Aorta (tissue), 5 donors: ENCODE measurements around the gene TMTC1. TPM values are rescaled to one million over a fixed set of nuclear protein-coding genes. Genes with fewer than 3 reads are reported as not detected.

Experiments
- ATAC-seq: fragments of 200-7000 bp; cut with Tn5 transposase; one replicate; pipeline ENCODE4 v1.9.1; 2022; ENCODE audit warnings: moderate library complexity; ENCODE audit not compliant: low FRiP score
- DNase-seq, 2 donors: peaks; one replicate each; pipeline ENCODE4 v3.0.0-alpha.2; 2020
- H3K27ac ChIP-seq, 2 donors: one replicate each; pipeline ENCODE4 v1.5.1; 2013; ENCODE audit warnings: low read length in 2 of 2, mild to moderate bottlenecking in 2 of 2, moderate library complexity in 2 of 2, control low read depth in 1 of 2, inconsistent platforms in 1 of 2, low read depth in 1 of 2
- H3K27me3 ChIP-seq, 2 donors: one replicate each; pipeline ENCODE4 v1.6.1; 2013; ENCODE audit warnings: control low read depth in 1 of 2, low read length in 1 of 2, mild to moderate bottlenecking in 1 of 2, moderate library complexity in 1 of 2; ENCODE audit not compliant: insufficient read depth in 2 of 2, control insufficient read depth in 1 of 2
- H3K36me3 ChIP-seq, 2 donors: one replicate each; pipeline ENCODE4 v1.6.1; 2013; ENCODE audit warnings: control low read depth in 1 of 2, low read length in 1 of 2, mild to moderate bottlenecking in 1 of 2; ENCODE audit not compliant: insufficient read depth in 2 of 2, control insufficient read depth in 1 of 2
- H3K4me1 ChIP-seq, 2 donors: one replicate each; pipeline ENCODE4 v1.6.1; 2013; ENCODE audit warnings: low read length in 2 of 2, control low read depth in 1 of 2, mild to moderate bottlenecking in 1 of 2, moderate library complexity in 1 of 2; ENCODE audit not compliant: insufficient read depth in 2 of 2, control insufficient read depth in 1 of 2
- H3K4me3 ChIP-seq, 2 donors: one replicate each; pipeline ENCODE4 v1.5.1; 2013; ENCODE audit warnings: low read length in 2 of 2, control low read depth in 1 of 2, mild to moderate bottlenecking in 1 of 2
- H3K9me3 ChIP-seq: one replicate; pipeline ENCODE4 v1.6.1; 2013; ENCODE audit warnings: mild to moderate bottlenecking, low read length; ENCODE audit not compliant: control insufficient read depth
- WGBS, 2 donors: extraction: QIAGEN DNeasy Blood & Tissue Kit; methylation state at CpG; one replicate each; pipeline ENCODE4 v1.1.7; 2013; 5-methylcytosine and 5-hydroxymethylcytosine counted together
- intact Hi-C, 2 donors: fragments of 100-400 bp; cut with DNase I; formaldehyde crosslinking; loops; one replicate each; pipeline versions ENCODE4 v1.14.2 to v1.15.0; 2022
- polyA plus RNA-seq, 2 donors: library from polyadenylated mRNA; stranded (reverse); fragments of 200-250 nt; gene quantifications; one replicate each; pipeline ENCODE4 v1.2.3, GENCODE V29; 2013
- total RNA-seq, 2 donors: library from RNA; stranded (reverse); fragmentation: NEBNext Ultra II Directional; extraction: Animal tissue kit (Norgen Biotek cat#: 25700); gene quantifications; one replicate each; pipeline ENCODE4 v1.2.1, GENCODE V29; 2021
- donor health status: healthy with polysubstance abuse.
- donor health status: Bipolar disorder and iron deficiency.
- donor health status: DM: no; HTN: no; CAD: no.
- donor health status: DM: no; HTN: no; CAD: no.
- donor health status: DM: yes; HTN: yes; CAD: no.

Gene TMTC1
- total and polyA plus RNA-seq, 4 donors = 12.8 to 84.6 (median 46.7) TPM

GRCh38 chr12:29534935-29535334 is 248.8 kb downstream of the TMTC1 start:
- peak; percentile 26 for ATAC-seq

GRCh38 chr12:29533815-29534489 is 249.8 kb downstream of the TMTC1 start:
- no peaks in the 10 kb centered on the region for H3K4me1 ChIP-seq
- DNase-seq = no peak
- no peak overlapping the region for H3K4me3 ChIP-seq
- no peak overlapping the region for H3K27ac ChIP-seq
- H3K9me3 ChIP-seq = no peaks in the 10 kb centered on the region
- WGBS, 2 donors = 45 to 56% methylated on average over 4 of the region's 4 CpGs
- peaks cover 0 to 3% of the 10 kb centered on the region in 2 donors for H3K36me3 ChIP-seq
- intact Hi-C loops = no loop called here
- no peaks in the 10 kb centered on the region for H3K27me3 ChIP-seq
- no peak for ATAC-seq

More at GRCh38 chr12:29534935-29535334, 248.8 kb downstream of the TMTC1 start:
- Histone ChIP-seq H3K4me1 (no peaks in the 10 kb centered on the region), H3K36me3 (peaks cover 0 to 3% of the 10 kb centered on the region in 2 donors), H3K27me3 (no peaks in the 10 kb centered on the region), H3K27ac (no peak overlapping the region), H3K9me3 (no peaks in the 10 kb centered on the region), H3K4me3 (no peak overlapping the region)
- 94 to 97% methylated on average over 2 of the region's 2 CpGs for WGBS, 2 donors
- intact Hi-C loops = no loop called here
- DNase-seq = no peak

- 64 to 69% methylated on average over 1 of the region's 1 CpG for WGBS, 2 donors
- no peaks in the 10 kb centered on the region for H3K9me3 ChIP-seq
- no peak overlapping the region for H3K27ac ChIP-seq
- ATAC-seq = no peak
- H3K4me1 ChIP-seq = no peaks in the 10 kb centered on the region
- H3K27me3 ChIP-seq = no peaks in the 10 kb centered on the region
- peaks cover 0 to 3% of the 10 kb centered on the region in 2 donors for H3K36me3 ChIP-seq
- H3K4me3 ChIP-seq = no peak overlapping the region
- no peak for DNase-seq
- intact Hi-C loops = no loop called here
Observed at GRCh38 chr12:29531471-29531870, 252.3 kb downstream of the TMTC1 start.

- H3K4me3 ChIP-seq = no peak overlapping the region
- ATAC-seq (no peak), DNase-seq (no peak)
- WGBS, 2 donors = 91 to 93% methylated on average over 4 of the region's 4 CpGs
- H3K9me3 ChIP-seq = no peaks in the 10 kb centered on the region
- H3K27me3 ChIP-seq = no peaks in the 10 kb centered on the region
- no peak overlapping the region for H3K27ac ChIP-seq
- no peaks in the 10 kb centered on the region for H3K4me1 ChIP-seq
- intact Hi-C loops = no loop called here
- peaks cover 0 to 3% of the 10 kb centered on the region in 2 donors for H3K36me3 ChIP-seq
Observed at GRCh38 chr12:29530436-29530835, 253.3 kb downstream of the TMTC1 start.

- no peak for DNase-seq
- H3K4me1 ChIP-seq = no peaks in the 10 kb centered on the region
- intact Hi-C loops = loop anchor here in 1 of 2 donors (10.0 kb wide), 1 partner anchor 677 kb away; no protein-coding TSS in a partner anchor
- no peak for ATAC-seq
- H3K9me3 ChIP-seq = no peaks in the 10 kb centered on the region
- no peak overlapping the region for H3K27ac ChIP-seq
- WGBS, 2 donors = 44 to 50% methylated on average over 4 of the region's 4 CpGs
- H3K4me3 ChIP-seq = no peak overlapping the region
- no peaks in the 10 kb centered on the region for H3K36me3 ChIP-seq
- no peaks in the 10 kb centered on the region for H3K27me3 ChIP-seq
Observed at GRCh38 chr12:29528161-29528560, 255.6 kb downstream of the TMTC1 start.

GRCh38 chr12:29521951-29522350 is 261.8 kb downstream of the TMTC1 start:
- H3K27ac ChIP-seq = no peak overlapping the region
- H3K4me1 ChIP-seq = no peaks in the 10 kb centered on the region
- no peaks in the 10 kb centered on the region for H3K9me3 ChIP-seq
- no peaks in the 10 kb centered on the region for H3K27me3 ChIP-seq
- ATAC-seq (no peak), DNase-seq (no peak)
- peaks cover 0 to 2% of the 10 kb centered on the region in 2 donors for H3K36me3 ChIP-seq
- no peak overlapping the region for H3K4me3 ChIP-seq
- intact Hi-C loops = loop anchor here (5.0 to 10.0 kb wide), 2 partner anchors 683 to 765 kb away; no protein-coding TSS in a partner anchor
- 30 to 33% methylated on average over 2 of the region's 2 CpGs for WGBS, 2 donors

GRCh38 chr12:29519585-29520182 is 264.1 kb downstream of the TMTC1 start:
- Histone ChIP-seq H3K27me3 (no peaks in the 10 kb centered on the region), H3K4me1 (no peaks in the 10 kb centered on the region), H3K36me3 (peaks cover 0 to 2% of the 10 kb centered on the region in 2 donors), H3K9me3 (no peaks in the 10 kb centered on the region), H3K27ac (no peak overlapping the region), H3K4me3 (no peak overlapping the region)
- no peak for ATAC-seq
- intact Hi-C loops = loop anchor here (5.0 to 10.0 kb wide), 3 partner anchors 685 to 1288 kb away; no protein-coding TSS in a partner anchor
- no peak for DNase-seq

GRCh38 chr12:29518407-29518806 is 265.3 kb downstream of the TMTC1 start:
- Histone ChIP-seq H3K27me3 (no peaks in the 10 kb centered on the region), H3K9me3 (no peaks in the 10 kb centered on the region), H3K27ac (no peak overlapping the region), H3K4me3 (no peak overlapping the region), H3K36me3 (peaks cover 5% of the 10 kb centered on the region in 2 donors), H3K4me1 (no peaks in the 10 kb centered on the region)
- DNase-seq (no peak), ATAC-seq (no peak)
- intact Hi-C loops = loop anchor here (5.0 kb wide), 2 partner anchors 769 to 1289 kb away; no protein-coding TSS in a partner anchor
- 78 to 87% methylated on average over 2 of the region's 2 CpGs for WGBS, 2 donors

GRCh38 chr12:29517264-29517663 is 266.5 kb downstream of the TMTC1 start:
- Histone ChIP-seq H3K36me3 (peaks cover 5% of the 10 kb centered on the region in 2 donors), H3K9me3 (no peaks in the 10 kb centered on the region), H3K27me3 (no peaks in the 10 kb centered on the region), H3K27ac (no peak overlapping the region), H3K4me1 (no peaks in the 10 kb centered on the region), H3K4me3 (no peak overlapping the region)
- no peak for ATAC-seq
- intact Hi-C loops = loop anchor here (5.0 kb wide), 2 partner anchors 770 to 1290 kb away; no protein-coding TSS in a partner anchor
- DNase-seq = no peak
- 89 to 91% methylated on average over 7 of the region's 7 CpGs for WGBS, 2 donors
